ENCODE results near the gene BTN2A1. TPM values are rescaled to one million over a fixed set of nuclear protein-coding genes. Genes with fewer than 3 reads are reported as not detected.

The BTN2A1 gene
- total and polyA plus RNA-seq, 2 of the 13 experiments (the other 11 are each of a cell fraction or from before 2014, with no cell fraction given), result 16.4 to 30.4 TPM

DNA sequence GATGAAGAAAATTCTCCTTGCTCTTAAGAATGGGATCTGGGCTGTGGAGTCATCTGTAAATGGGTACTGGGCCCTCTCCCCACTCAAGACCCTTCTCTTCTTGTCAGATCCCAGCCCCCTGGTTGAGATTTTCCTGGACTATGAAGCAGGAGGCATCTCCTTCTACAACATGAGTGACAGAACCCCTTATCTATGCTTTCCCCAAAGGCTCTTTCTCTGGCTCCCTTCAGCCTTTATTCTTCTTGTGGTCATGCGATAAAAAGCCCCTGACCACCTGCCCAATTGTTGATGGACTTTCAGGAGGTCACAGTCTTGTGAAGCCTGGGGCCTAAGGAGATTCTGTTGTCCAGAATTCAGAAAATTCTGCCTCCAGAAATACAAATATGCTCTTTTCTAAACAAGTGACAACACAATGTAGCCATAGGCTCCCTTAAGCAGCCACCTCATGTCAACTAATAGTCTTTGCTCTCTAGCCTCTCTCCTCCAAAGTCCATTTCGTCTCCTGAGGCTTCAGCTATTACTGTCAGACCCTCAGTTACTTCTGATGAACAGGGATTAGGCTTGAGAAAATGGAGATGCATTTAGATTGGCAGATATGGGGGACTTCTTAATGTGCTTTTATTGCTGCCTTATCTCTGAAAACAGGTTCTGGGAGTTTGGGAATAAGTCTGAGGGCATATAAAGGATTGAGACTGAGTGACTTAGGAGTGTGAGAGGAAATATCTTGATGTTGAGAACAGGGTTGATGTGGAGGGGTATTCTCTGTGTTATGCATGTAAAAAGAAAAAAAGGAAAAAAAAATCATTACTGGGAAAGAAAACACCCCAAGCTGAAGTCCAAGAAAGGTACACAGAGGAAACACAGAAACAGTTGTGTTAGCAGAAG, 20.6 kb downstream of the BTN2A1 start:
- Histone ChIP-seq H3K9me3 (ENCODE audit: low read length) (no peaks in the 10 kb centered on the region), H3K9ac (ENCODE audit: insufficient read depth, low read depth, low read length) (no peak overlapping the region), H3K79me2 (ENCODE audit: insufficient read depth, low read length) (no peaks in the 10 kb centered on the region), H3K27ac (ENCODE audit: extremely low read length, insufficient read depth, low read length) (no peak overlapping the region), H3K4me2 (ENCODE audit: low read depth, low read length) (no peak overlapping the region), H2AFZ (ENCODE audit: low read length) (no peak overlapping the region), H4K20me1 (ENCODE audit: insufficient read depth, low read length) (no peaks in the 10 kb centered on the region), H3K4me3 (replicated peaks in 1 of 3; ENCODE audit: insufficient read depth in 1 of 3, low read depth in 2 of 3, low read length in 3 of 3) (no peak overlapping the region), H3K36me3 (replicated peaks in 1 of 2; ENCODE audit: control insufficient read depth in 1 of 2, insufficient read depth in 2 of 2, low read length in 2 of 2) (no peaks in the 10 kb centered on the region), H3K27me3 (ENCODE audit: control insufficient read depth in 1 of 2, insufficient read depth in 2 of 2, low read length in 2 of 2) (no peaks in the 10 kb centered on the region), H3K4me1 (ENCODE audit: insufficient read depth, low read length) (peaks cover 60% of the 10 kb centered on the region)
- WGBS (ENCODE audit: low lambda C conversion rate), result 59% methylated on average over 2 of the region's 2 CpGs
- POLR2A ChIA-PET, result no interaction called here
- ATAC-seq (no peak), DNase-seq (ENCODE audit: low spot score) (no peak), FAIRE-seq (no peak)
- intact Hi-C loops (cut with micrococcal nuclease; ENCODE audit: unreplicated experiment) (no loop called here), in situ Hi-C loops (cut with HindIII; ENCODE audit: extremely low pct_ligation_motif_present, low pct_unique_long_range_greater_than_20kb) (no loop called here)
- CTCF ChIA-PET (ENCODE audit: low intra/inter-chr PET ratio, low total read pairs), result no interaction called here
- no TSS peak for BruUV-seq (replicated peaks)
- no peak for TF ChIP-seq ADNP (CRISPR knock-in tag; IDR thresholded peaks at IDR 0.05)
- 0 out of 2 replicates have a peak, but pooled peaks have one; percentile 4 for TF ChIP-seq HNF4A (CRISPR knock-in tag; IDR thresholded peaks at IDR 0.05)
- TF ChIP-seq HNF4G (IDR thresholded peaks at IDR 0.05; ENCODE audit: borderline replicate concordance, low read depth, low read length), result no peak
- TF ChIP-seq HNF4G (CRISPR knock-in tag; IDR thresholded peaks at IDR 0.05; ENCODE audit: borderline replicate concordance, low read depth), result no peak
- TF ChIP-seq GLI4 (CRISPR knock-in tag; IDR thresholded peaks at IDR 0.05; ENCODE audit: borderline replicate concordance), result no peak

DNA sequence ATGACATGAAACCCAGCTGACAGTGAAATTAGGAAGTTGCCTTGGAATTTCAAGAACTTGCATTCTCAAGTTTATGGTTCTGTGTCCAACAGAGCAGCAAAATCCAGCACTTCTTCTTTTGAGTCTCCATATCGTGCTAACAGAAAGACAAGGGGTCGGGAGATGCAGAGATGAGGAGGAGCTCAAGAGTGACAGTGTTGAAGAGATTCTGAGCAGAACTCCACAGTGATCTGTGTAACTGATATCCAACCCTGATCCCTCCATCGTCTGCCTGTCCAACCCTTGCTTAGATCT, 21.2 kb downstream of the BTN2A1 start:
- Histone ChIP-seq H3K27ac (ENCODE audit: extremely low read length, insufficient read depth, low read length) (no peak overlapping the region), H2AFZ (ENCODE audit: low read length) (no peak overlapping the region), H4K20me1 (ENCODE audit: insufficient read depth, low read length) (no peaks in the 10 kb centered on the region), H3K4me2 (ENCODE audit: low read depth, low read length) (peak overlapping the region; percentile 16; the same call in 1 of the 2 replicates), H3K9me3 (ENCODE audit: low read length) (no peaks in the 10 kb centered on the region), H3K79me2 (ENCODE audit: insufficient read depth, low read length) (no peaks in the 10 kb centered on the region), H3K9ac (ENCODE audit: insufficient read depth, low read depth, low read length) (no peak overlapping the region), H3K4me3 (replicated peaks in 1 of 3; ENCODE audit: insufficient read depth in 1 of 3, low read depth in 2 of 3, low read length in 3 of 3) (no peak overlapping the region), H3K27me3 (ENCODE audit: control insufficient read depth in 1 of 2, insufficient read depth in 2 of 2, low read length in 2 of 2) (no peaks in the 10 kb centered on the region), H3K36me3 (replicated peaks in 1 of 2; ENCODE audit: control insufficient read depth in 1 of 2, insufficient read depth in 2 of 2, low read length in 2 of 2) (no peaks in the 10 kb centered on the region), H3K4me1 (ENCODE audit: insufficient read depth, low read length) (peaks cover 57% of the 10 kb centered on the region)
- BruUV-seq (replicated peaks), result no TSS peak
- CTCF ChIA-PET (ENCODE audit: low intra/inter-chr PET ratio, low total read pairs), result no interaction called here
- in situ Hi-C loops (cut with HindIII; ENCODE audit: extremely low pct_ligation_motif_present, low pct_unique_long_range_greater_than_20kb) (no loop called here), intact Hi-C loops (cut with micrococcal nuclease; ENCODE audit: unreplicated experiment) (no loop called here)
- DNase-seq (ENCODE audit: low spot score) (no peak), FAIRE-seq (no peak), ATAC-seq (no peak)
- POLR2A ChIA-PET, result no interaction called here
- WGBS (ENCODE audit: low lambda C conversion rate), result 51% methylated on average over 3 of the region's 3 CpGs
- TF ChIP-seq, protein P1, sequence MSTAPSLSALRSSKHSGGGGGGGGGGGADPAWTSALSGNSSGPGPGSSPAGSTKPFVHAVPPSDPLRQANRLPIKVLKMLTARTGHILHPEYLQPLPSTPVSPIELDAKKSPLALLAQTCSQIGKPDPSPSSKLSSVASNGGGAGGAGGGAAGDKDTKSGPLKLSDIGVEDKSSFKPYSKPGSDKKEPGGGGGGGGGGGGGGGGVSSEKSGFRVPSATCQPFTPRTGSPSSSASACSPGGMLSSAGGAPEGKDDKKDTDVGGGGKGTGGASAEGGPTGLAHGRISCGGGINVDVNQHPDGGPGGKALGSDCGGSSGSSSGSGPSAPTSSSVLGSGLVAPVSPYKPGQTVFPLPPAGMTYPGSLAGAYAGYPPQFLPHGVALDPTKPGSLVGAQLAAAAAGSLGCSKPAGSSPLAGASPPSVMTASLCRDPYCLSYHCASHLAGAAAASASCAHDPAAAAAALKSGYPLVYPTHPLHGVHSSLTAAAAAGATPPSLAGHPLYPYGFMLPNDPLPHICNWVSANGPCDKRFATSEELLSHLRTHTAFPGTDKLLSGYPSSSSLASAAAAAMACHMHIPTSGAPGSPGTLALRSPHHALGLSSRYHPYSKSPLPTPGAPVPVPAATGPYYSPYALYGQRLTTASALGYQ (CRISPR knock-in tag; IDR thresholded peaks at IDR 0.05), result no peak
- no peak for TF ChIP-seq ZNF841 (CRISPR knock-in tag; IDR thresholded peaks at IDR 0.05; ENCODE audit: borderline replicate concordance)
- TF ChIP-seq, protein P2, sequence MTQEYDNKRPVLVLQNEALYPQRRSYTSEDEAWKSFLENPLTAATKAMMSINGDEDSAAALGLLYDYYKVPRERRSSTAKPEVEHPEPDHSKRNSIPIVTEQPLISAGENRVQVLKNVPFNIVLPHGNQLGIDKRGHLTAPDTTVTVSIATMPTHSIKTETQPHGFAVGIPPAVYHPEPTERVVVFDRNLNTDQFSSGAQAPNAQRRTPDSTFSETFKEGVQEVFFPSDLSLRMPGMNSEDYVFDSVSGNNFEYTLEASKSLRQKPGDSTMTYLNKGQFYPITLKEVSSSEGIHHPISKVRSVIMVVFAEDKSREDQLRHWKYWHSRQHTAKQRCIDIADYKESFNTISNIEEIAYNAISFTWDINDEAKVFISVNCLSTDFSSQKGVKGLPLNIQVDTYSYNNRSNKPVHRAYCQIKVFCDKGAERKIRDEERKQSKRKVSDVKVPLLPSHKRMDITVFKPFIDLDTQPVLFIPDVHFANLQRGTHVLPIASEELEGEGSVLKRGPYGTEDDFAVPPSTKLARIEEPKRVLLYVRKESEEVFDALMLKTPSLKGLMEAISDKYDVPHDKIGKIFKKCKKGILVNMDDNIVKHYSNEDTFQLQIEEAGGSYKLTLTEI (CRISPR knock-in tag; conservative IDR thresholded peaks at IDR 0.05), result no peak
- TF ChIP-seq FLYWCH1 (CRISPR knock-in tag; IDR thresholded peaks at IDR 0.05), result no peak
- TF ChIP-seq, protein P3, sequence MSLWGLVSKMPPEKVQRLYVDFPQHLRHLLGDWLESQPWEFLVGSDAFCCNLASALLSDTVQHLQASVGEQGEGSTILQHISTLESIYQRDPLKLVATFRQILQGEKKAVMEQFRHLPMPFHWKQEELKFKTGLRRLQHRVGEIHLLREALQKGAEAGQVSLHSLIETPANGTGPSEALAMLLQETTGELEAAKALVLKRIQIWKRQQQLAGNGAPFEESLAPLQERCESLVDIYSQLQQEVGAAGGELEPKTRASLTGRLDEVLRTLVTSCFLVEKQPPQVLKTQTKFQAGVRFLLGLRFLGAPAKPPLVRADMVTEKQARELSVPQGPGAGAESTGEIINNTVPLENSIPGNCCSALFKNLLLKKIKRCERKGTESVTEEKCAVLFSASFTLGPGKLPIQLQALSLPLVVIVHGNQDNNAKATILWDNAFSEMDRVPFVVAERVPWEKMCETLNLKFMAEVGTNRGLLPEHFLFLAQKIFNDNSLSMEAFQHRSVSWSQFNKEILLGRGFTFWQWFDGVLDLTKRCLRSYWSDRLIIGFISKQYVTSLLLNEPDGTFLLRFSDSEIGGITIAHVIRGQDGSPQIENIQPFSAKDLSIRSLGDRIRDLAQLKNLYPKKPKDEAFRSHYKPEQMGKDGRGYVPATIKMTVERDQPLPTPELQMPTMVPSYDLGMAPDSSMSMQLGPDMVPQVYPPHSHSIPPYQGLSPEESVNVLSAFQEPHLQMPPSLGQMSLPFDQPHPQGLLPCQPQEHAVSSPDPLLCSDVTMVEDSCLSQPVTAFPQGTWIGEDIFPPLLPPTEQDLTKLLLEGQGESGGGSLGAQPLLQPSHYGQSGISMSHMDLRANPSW (CRISPR knock-in tag; IDR thresholded peaks at IDR 0.05; ENCODE audit: borderline replicate concordance), result no peak
- no peak for TF ChIP-seq CHD2 (IDR thresholded peaks at IDR 0.05; ENCODE audit: low read depth, low read length)
- no peak for TF ChIP-seq GZF1 (CRISPR knock-in tag; IDR thresholded peaks at IDR 0.05)
